GM12878 (cell line): ENCODE measurements around the gene TOP2A. TPM values are rescaled to one million over a fixed set of nuclear protein-coding genes. Genes with fewer than 3 reads are reported as not detected.

Experiments used
- ATAC-seq: fragments of 200-7000 bp; cut with Tn5 transposase; 3 replicates; pipeline ENCODE4 v1.9.1; 2020; ENCODE audit warnings: mild to moderate bottlenecking, moderate library complexity
- BruUV-seq: library from RNA; stranded (reverse); fragments of 400-500 nt; replicated peaks from 2 replicates; lab custom pipeline; 2021; lab: Mats Ljungman, UMichigan
- CTCF ChIA-PET: fragments of 300-600 bp; sonication (Branson Sonifier 250); formaldehyde crosslinking; extraction: SDS; loops from one replicate; lab custom pipeline; 2021; ENCODE audit warnings: inconsistent platforms; lab: Yijun Ruan, JAX
- POLR2A ChIA-PET: fragments of 350-600 bp; formaldehyde crosslinking; extraction: SDS; loops from one replicate; lab custom pipeline; 2021; ENCODE audit warnings: inconsistent platforms; lab: Charles Lee
- RAD21 ChIA-PET: fragments of 300-600 bp; sonication (Branson Sonifier 250); formaldehyde crosslinking; loops from one replicate; lab custom pipeline; 2023; ENCODE audit warnings: antibody characterized with exemption; ENCODE audit not compliant: unreplicated experiment; lab: Charles Lee
- SMC1A ChIA-PET: fragments of 300-600 bp; sonication (Branson Sonifier 250); formaldehyde crosslinking; loops from one replicate; lab custom pipeline; 2023; ENCODE audit not compliant: unreplicated experiment, uncharacterized antibody; lab: Charles Lee
- DNase-seq: peaks from one replicate; pipeline ENCODE4 v3.0.0-alpha.2; 2011; ENCODE audit warnings: low read depth, low spot score
- FAIRE-seq: peaks from 3 replicates; lab custom pipeline; 2011; peaks lifted over from hg19 to GRCh38; lab: Jason Lieb, UNC
- H2AFZ ChIP-seq: 2 replicates; pipeline ENCODE4 v1.6.0; 2011; ENCODE audit warnings: low read depth, low read length, control low read depth; ENCODE audit not compliant: control insufficient read depth
- H3K27ac ChIP-seq: 2 replicates; pipeline ENCODE4 v1.5.1; 2011; ENCODE audit warnings: control low read depth; ENCODE audit not compliant: control insufficient read depth, insufficient read depth
- H3K27me3 ChIP-seq, 2 experiments: replicated peaks in 1 of 2; 2 replicates each; pipeline versions ENCODE4 v1.6.0 to v1.6.1; 2011; ENCODE audit warnings: low read length in 1 of 2; ENCODE audit not compliant: control insufficient read depth in 2 of 2, insufficient read depth in 2 of 2
- H3K36me3 ChIP-seq, 2 experiments: 2 replicates each; pipeline ENCODE4 v1.5.1; 2011; ENCODE audit warnings: low read length in 1 of 2; ENCODE audit not compliant: control insufficient read depth in 2 of 2, insufficient read depth in 2 of 2
- H3K4me1 ChIP-seq: 2 replicates; pipeline ENCODE4 v1.6.1; 2011; ENCODE audit warnings: mild to moderate bottlenecking, low read length, moderate library complexity, mixed read lengths; ENCODE audit not compliant: control insufficient read depth, insufficient read depth
- H3K4me2 ChIP-seq: 2 replicates; pipeline ENCODE4 v1.6.0; 2011; ENCODE audit warnings: control low read depth; ENCODE audit not compliant: control insufficient read depth, insufficient read depth
- H3K4me3 ChIP-seq: fragments of 200-600 bp; sonication (generic); 2 replicates; pipeline ENCODE4 v1.5.1; 2016
- H3K79me2 ChIP-seq: 2 replicates; pipeline ENCODE4 v1.6.0; 2011; ENCODE audit warnings: low read length; ENCODE audit not compliant: control insufficient read depth, insufficient read depth
- H3K9ac ChIP-seq: 2 replicates; pipeline ENCODE4 v1.8.0; 2011; ENCODE audit warnings: low read length, control low read depth, mixed read lengths; ENCODE audit not compliant: control insufficient read depth, insufficient read depth
- H3K9me3 ChIP-seq: replicated peaks from 3 replicates; pipeline ENCODE4 v1.5.1; 2011; ENCODE audit warnings: mild to moderate bottlenecking, low read length; ENCODE audit not compliant: control insufficient read depth, insufficient read depth
- H4K20me1 ChIP-seq: 2 replicates; pipeline ENCODE4 v1.6.0; 2011; ENCODE audit not compliant: control insufficient read depth, insufficient read depth
- CEBPZ ChIP-seq: fragments of 150-350 bp; IDR thresholded peaks from 2 replicates; pipeline ENCODE4 v1.6.1; 2016; ENCODE audit warnings: low read depth, low read length
- DPF2 ChIP-seq: fragments of 450-650 bp; IDR thresholded peaks from 2 replicates; pipeline ENCODE4 v1.6.1; 2017; ENCODE audit warnings: mild to moderate bottlenecking
- GABPA ChIP-seq: IDR thresholded peaks from 2 replicates; pipeline ENCODE4 v1.6.1; 2014; ENCODE audit warnings: antibody characterized with exemption, low read depth, mild to moderate bottlenecking, inconsistent platforms
- GATAD2B ChIP-seq: fragments of 450-650 bp; conservative IDR thresholded peaks from 2 replicates; pipeline ENCODE4 v1.6.1; 2017; ENCODE audit warnings: low read depth, mild to moderate bottlenecking, moderate library complexity
- IRF3 ChIP-seq: fragments of 450-650 bp; IDR thresholded peaks from 2 replicates; pipeline ENCODE4 v1.6.1; 2014; ENCODE audit warnings: mild to moderate bottlenecking
- KLF5 ChIP-seq: fragments of 450-650 bp; IDR thresholded peaks from 2 replicates; pipeline ENCODE4 v1.6.1; 2014; ENCODE audit warnings: mild to moderate bottlenecking; ENCODE audit not compliant: partially characterized antibody
- RBBP5 ChIP-seq: fragments of 200-600 bp; sonication (generic); conservative IDR thresholded peaks from 2 replicates; pipeline ENCODE4 v1.6.1; 2016
- RCOR1 ChIP-seq: conservative IDR thresholded peaks from 2 replicates; pipeline ENCODE4 v1.6.1; 2012; ENCODE audit warnings: low read depth, low read length, improper control_type of control experiment
- SMC3 ChIP-seq: IDR thresholded peaks from 2 replicates; pipeline ENCODE4 v1.6.1; 2011; ENCODE audit warnings: low read length, improper control_type of control experiment, borderline replicate concordance
- SP1 ChIP-seq: IDR thresholded peaks from one replicate; pipeline ENCODE4 v1.6.1; 2011; ENCODE audit warnings: low read depth, low read length
- SPI1 ChIP-seq: IDR thresholded peaks from 2 replicates; pipeline ENCODE4 v1.6.1; 2011; ENCODE audit warnings: low read depth, mild to moderate bottlenecking, low read length, moderate library complexity, borderline replicate concordance; ENCODE audit not compliant: insufficient read depth
- ZBTB11 ChIP-seq: fragments of 450-650 bp; formaldehyde crosslinking; IDR thresholded peaks from 2 replicates; pipeline ENCODE4 v1.5.0; 2022; ENCODE audit warnings: mild to moderate bottlenecking, missing genetic modification characterization
- ZZZ3 ChIP-seq: IDR thresholded peaks from 2 replicates; pipeline ENCODE4 v1.6.1; 2011; ENCODE audit warnings: low read depth; ENCODE audit not compliant: control insufficient read depth, insufficient read length
- WGBS: methylation state at CpG from one replicate; pipeline ENCODE4 v1.1.6; 2016; ENCODE audit warnings: low lambda C conversion rate; ENCODE audit not compliant: insufficient replicate concordance, insufficient coverage; ENCODE audit errors: missing lambda C conversion rate; 5-methylcytosine and 5-hydroxymethylcytosine counted together
- in situ Hi-C: fragments of 300-500 bp; cut with MboI; formaldehyde crosslinking; loops from 9 replicates; pipeline ENCODE4 v1.14.3; 2018; ENCODE audit warnings: mixed read lengths
- intact Hi-C: fragments of 100-400 bp; cut with micrococcal nuclease; formaldehyde crosslinking; loops from one replicate; pipeline ENCODE4 v1.14.2; 2022; ENCODE audit not compliant: unreplicated experiment
- polyA plus RNA-seq, 11 experiments: library from polyadenylated mRNA; depleted of rRNA in 4 of 11; unstranded in 6 of 11; stranded (reverse) in 5 of 11; fragments of >200 nt; fragmentation: Nextera tagmentation in 4 of 11; fragmentation: Illumina TruSeq in 1 of 11; extraction: Ambion mirVana in 4 of 11; extraction: Trizol in 1 of 11; gene quantifications; 1 replicate in 1 of 11; 2 replicates in 10 of 11; pipeline versions ENCODE4 v1.2.1 to v1.2.3, GENCODE V29; 2011 to 2016; ENCODE audit warnings: inconsistent platforms in 2 of 11, missing spikeins in 2 of 11, low read depth in 1 of 11
- total RNA-seq, 4 experiments: library from RNA; depleted of rRNA in 3 of 4; stranded (reverse); fragments of >200 nt in 3 of 4; fragmentation: Illumina TruSeq in 1 of 4; extraction: Trizol in 1 of 4; gene quantifications; 2 replicates each; pipeline versions ENCODE4 v1.2.1 to v1.2.3, GENCODE V29; 2013 to 2021

Gene TOP2A
- total and polyA plus RNA-seq, 10 of the 15 experiments (the other 5 are each of a cell fraction or from before 2014, with no cell fraction given) = 117 to 275 (median 232) TPM

GRCh38 chr17:40340327-40340726 lies 77.4 kb downstream of the TOP2A start (continued):
- TF ChIP-seq IRF3 (no peak), SP1 (no peak), KLF5 (no peak), RBBP5 (no peak), ZZZ3 (no peak)

GRCh38 chr17:40338941-40339649 lies 78.6 kb downstream of the TOP2A start:
- SMC1A ChIA-PET = interaction anchor here (0.6 to 1.1 kb wide), 4 partner anchors 11 to 68 kb away, joined by 3 read pairs; no protein-coding TSS in a partner anchor
- intact Hi-C loops = no loop called here
- no peak for TF ChIP-seq SMC3
- TF ChIP-seq CEBPZ = no peak
- no peak for TF ChIP-seq SPI1
- TF ChIP-seq DPF2 = no peak
- TF ChIP-seq GATAD2B = no peak
- no peak for TF ChIP-seq RCOR1
- TF ChIP-seq ZBTB11 (CRISPR knock-in tag) = no peak
- no peak for TF ChIP-seq GABPA
- TF ChIP-seq SP1 = no peak

More at GRCh38 chr17:40338941-40339649, 78.6 kb downstream of the TOP2A start:
- in situ Hi-C loops = no loop called here
- ChIA-PET CTCF (interaction anchor here (0.6 to 1.9 kb wide), 7 partner anchors 13 to 76 kb away, joined by 3 to 7 read pairs (median 4); no protein-coding TSS in a partner anchor), POLR2A (interaction anchor here (1.0 to 1.2 kb wide), 2 partner anchors 10 to 21 kb away, joined by 3 to 4 read pairs; no protein-coding TSS in a partner anchor), RAD21 (interaction anchor here (0.6 to 1.1 kb wide), 2 partner anchors 36 to 135 kb away, joined by 4 to 5 read pairs; no protein-coding TSS in a partner anchor)
- ATAC-seq (no peak), DNase-seq (no peak), FAIRE-seq (no peak)
- Histone ChIP-seq H3K4me3 (no peak overlapping the region), H3K9me3 (no peaks in the 10 kb centered on the region), H3K4me2 (no peak overlapping the region), H3K27ac (no peak overlapping the region), H3K27me3 (no peaks in the 10 kb centered on the region), H2AFZ (no peak overlapping the region), H4K20me1 (no peaks in the 10 kb centered on the region; the same call in 1 of the 2 replicates), H3K9ac (no peak overlapping the region), H3K79me2 (peaks cover 55% of the 10 kb centered on the region), H3K4me1 (peaks cover 38% of the 10 kb centered on the region), H3K36me3 (peaks cover 17 to 20% of the 10 kb centered on the region in 2 experiments)
- BruUV-seq = no TSS peak
- WGBS = 82% methylated on average over 13 of the region's 13 CpGs
